Stimulated activated CD8-positive, alpha-beta memory T cell treated with anti-CD3 and anti-CD28 coated beads, Interleukin-7, amount 100 ng/mL, for 48 hours (primary cell): ENCODE data around the gene TPRN.
A peak's percentile ranks its signal among the peaks of the same experiment; 100 is the strongest.
"Not testable (repeated sequence)": the region's sequence is repeated elsewhere in the genome, so short reads cannot be mapped to it uniquely, and the experiment has no call there.

Experiments used
- DNase-seq, 2 donors: peaks; one replicate each; pipeline ENCODE4 v3.0.0-alpha.2; 2020; ENCODE audit warnings: low read depth in 1 of 2; ENCODE audit errors: extremely low read depth in 1 of 2

TPRN gene

GRCh38 chr9:137200311-137201204 is at the start of gene TPRN:
Gene TPRN (minus strand): TSS chr9:137200741. CDS start chr9:137200711, 30 bp downstream.
- peak; percentile 96 to 100 for DNase-seq

- no peak for DNase-seq
These were observed 47.3 kb upstream of the TPRN start for GRCh38 chr9:137247916-137248175.

- DNase-seq, result no peak
These were observed 46.8 kb upstream of the TPRN start for GRCh38 chr9:137247135-137247915.

GRCh38 chr9:137245450-137246421 is 45.2 kb upstream of the TPRN start:
- no peak for DNase-seq

- no peak for DNase-seq
These were observed 44.2 kb upstream of the TPRN start for GRCh38 chr9:137244486-137245449.

- no peak for DNase-seq
These were observed 43.3 kb upstream of the TPRN start for GRCh38 chr9:137243626-137244485.

GRCh38 chr9:137243266-137243625 is 42.7 kb upstream of the TPRN start:
- not testable (repeated sequence) for DNase-seq

- DNase-seq, result no peak
These were observed 42.0 kb upstream of the TPRN start for GRCh38 chr9:137242269-137243203.

GRCh38 chr9:137241490-137242268 is 41.1 kb upstream of the TPRN start:
- DNase-seq, result peak; percentile 37 to 49

GRCh38 chr9:137240841-137241489 is 40.4 kb upstream of the TPRN start, which contains the start of gene TUBB4B:
Gene TUBB4B (plus strand): TSS chr9:137241287. CDS start chr9:137241361, 74 bp downstream.
- peak; percentile 96 to 98 for DNase-seq

GRCh38 chr9:137240318-137240840 is 39.8 kb upstream of the TPRN start:
- DNase-seq, result peak; percentile 46 to 59

- not testable (repeated sequence) for DNase-seq
These were observed 39.1 kb upstream of the TPRN start for GRCh38 chr9:137239541-137240200.

GRCh38 chr9:137237759-137238726 is 37.5 kb upstream of the TPRN start:
- DNase-seq, result no peak

GRCh38 chr9:137236936-137237421 is 36.4 kb upstream of the TPRN start:
- no peak for DNase-seq
